Measurements from ENCODE around the gene CRTC1.

CRTC1 gene

GRCh38 chr19:18750295-18750970 lies 67.0 kb downstream of the CRTC1 start:
- no peak for DNase-seq

- no peak for DNase-seq
Observed at GRCh38 chr19:18751571-18751970, 68.1 kb downstream of the CRTC1 start.

GRCh38 chr19:18754501-18754900 lies 71.0 kb downstream of the CRTC1 start:
- DNase-seq = no peak

GRCh38 chr19:18756896-18757295 lies 73.4 kb downstream of the CRTC1 start:
- DNase-seq = no peak

- DNase-seq = no peak
Observed at GRCh38 chr19:18759304-18759994, 76.0 kb downstream of the CRTC1 start.

GRCh38 chr19:18759995-18760426 lies 76.5 kb downstream of the CRTC1 start:
- no peak for DNase-seq

- DNase-seq = no peak
Observed at GRCh38 chr19:18760440-18761383, 77.2 kb downstream of the CRTC1 start.

GRCh38 chr19:18761531-18762110 lies 78.1 kb downstream of the CRTC1 start:
- no peak for DNase-seq

- no peak for DNase-seq
Observed at GRCh38 chr19:18762125-18763023, 78.9 kb downstream of the CRTC1 start.

GRCh38 chr19:18763674-18764590 lies 80.5 kb downstream of the CRTC1 start:
- DNase-seq = no peak

GRCh38 chr19:18764591-18765051 lies 81.1 kb downstream of the CRTC1 start:
- DNase-seq = no peak

GRCh38 chr19:18765224-18765623 lies 81.7 kb downstream of the CRTC1 start:
- DNase-seq = no peak

GRCh38 chr19:18768046-18768771 lies 84.7 kb downstream of the CRTC1 start:
- DNase-seq = no peak

- DNase-seq = no peak
Observed at GRCh38 chr19:18768997-18769891, 85.8 kb downstream of the CRTC1 start.

- DNase-seq = no peak
Observed at GRCh38 chr19:18769989-18770528, 86.6 kb downstream of the CRTC1 start.

- DNase-seq = no peak
Observed at GRCh38 chr19:18770663-18771327, 87.3 kb downstream of the CRTC1 start.

- DNase-seq = no peak
Observed at GRCh38 chr19:18771328-18772242, 88.1 kb downstream of the CRTC1 start.

All from inflammatory macrophage treated with lipopolysaccharide for 4 hours (primary cell).